ENCODE results near the gene MEG3.
"Not testable (repeated sequence)": the region's sequence is repeated elsewhere in the genome, so short reads cannot be mapped to it uniquely, and the experiment has no call there.

MEG3 gene

GRCh38 chr14:100816950-100817901 is 8.7 kb upstream of the MEG3 start:
- no peak for DNase-seq

DNA sequence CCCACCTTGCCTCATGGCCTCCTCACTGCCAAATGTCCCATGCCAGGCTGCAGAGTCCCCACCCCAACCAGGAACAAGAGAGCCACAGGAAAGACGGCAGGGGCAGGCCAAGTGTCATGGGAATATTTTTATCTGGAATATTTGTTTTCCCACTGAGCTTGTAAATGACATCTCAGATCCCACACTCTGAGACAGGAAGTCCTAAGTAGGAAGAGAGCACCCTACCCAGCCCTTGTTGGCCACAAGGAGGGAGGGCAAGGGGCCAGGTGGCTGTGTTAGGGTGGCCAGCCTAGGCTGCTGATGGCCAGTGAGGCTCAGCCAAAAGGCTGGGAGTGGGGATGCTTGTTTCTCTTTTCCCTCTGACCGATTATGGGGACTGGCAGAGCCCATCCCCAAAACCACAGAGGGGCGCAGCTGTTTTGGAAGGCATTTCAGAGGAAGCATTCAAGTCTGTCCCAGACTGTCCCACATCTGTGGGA is 7.7 kb upstream of the MEG3 start:
- DNase-seq = no peak

- DNase-seq = not testable (repeated sequence)
Observed at GRCh38 chr14:100818923-100819322, 7.0 kb upstream of the MEG3 start.

GRCh38 chr14:100819453-100819828 is 6.5 kb upstream of the MEG3 start:
- DNase-seq = no peak

- no peak for DNase-seq
Observed at GRCh38 chr14:100819829-100820475, 6.0 kb upstream of the MEG3 start.

DNA sequence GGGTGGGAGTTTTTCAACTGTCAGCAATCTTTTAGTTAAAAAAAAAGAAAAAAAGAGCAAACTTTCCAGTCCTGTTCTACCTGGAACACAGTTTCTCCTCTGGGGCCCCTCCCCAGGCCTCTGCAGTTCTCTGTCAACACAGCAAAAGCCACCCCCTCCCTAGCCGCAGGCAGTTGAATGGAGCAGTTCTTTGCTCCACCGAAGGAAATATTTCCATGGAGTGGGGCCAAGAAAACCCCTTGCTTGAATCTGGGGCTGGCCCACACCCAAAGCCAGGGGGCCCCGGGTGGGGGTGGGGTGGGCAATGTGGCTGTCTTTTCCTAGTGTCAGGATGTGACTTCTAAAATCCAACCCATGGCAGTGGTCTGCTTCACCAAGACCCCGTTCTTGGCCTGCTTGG is 5.0 kb upstream of the MEG3 start:
- no peak for DNase-seq

DNA sequence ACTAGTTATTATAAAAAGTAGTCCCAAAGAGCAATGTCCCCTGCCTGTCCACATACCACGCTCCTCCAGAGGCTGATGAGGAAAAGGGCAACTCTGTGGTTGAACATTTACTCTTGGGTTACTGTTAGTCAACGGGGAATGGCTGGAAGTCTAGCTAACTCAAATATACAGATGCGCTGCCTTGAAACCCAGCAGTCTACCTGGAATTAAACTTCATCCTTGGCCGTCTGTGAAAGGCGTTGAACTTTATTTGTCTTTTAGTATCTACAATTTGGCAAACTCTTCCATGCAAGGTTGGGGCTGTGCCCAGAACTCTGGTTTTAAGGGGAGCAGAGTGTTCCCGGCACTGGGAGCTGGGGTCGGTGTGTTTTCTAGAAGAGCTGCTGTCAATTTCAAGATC is 3.9 kb upstream of the MEG3 start:
- DNase-seq = no peak

DNA sequence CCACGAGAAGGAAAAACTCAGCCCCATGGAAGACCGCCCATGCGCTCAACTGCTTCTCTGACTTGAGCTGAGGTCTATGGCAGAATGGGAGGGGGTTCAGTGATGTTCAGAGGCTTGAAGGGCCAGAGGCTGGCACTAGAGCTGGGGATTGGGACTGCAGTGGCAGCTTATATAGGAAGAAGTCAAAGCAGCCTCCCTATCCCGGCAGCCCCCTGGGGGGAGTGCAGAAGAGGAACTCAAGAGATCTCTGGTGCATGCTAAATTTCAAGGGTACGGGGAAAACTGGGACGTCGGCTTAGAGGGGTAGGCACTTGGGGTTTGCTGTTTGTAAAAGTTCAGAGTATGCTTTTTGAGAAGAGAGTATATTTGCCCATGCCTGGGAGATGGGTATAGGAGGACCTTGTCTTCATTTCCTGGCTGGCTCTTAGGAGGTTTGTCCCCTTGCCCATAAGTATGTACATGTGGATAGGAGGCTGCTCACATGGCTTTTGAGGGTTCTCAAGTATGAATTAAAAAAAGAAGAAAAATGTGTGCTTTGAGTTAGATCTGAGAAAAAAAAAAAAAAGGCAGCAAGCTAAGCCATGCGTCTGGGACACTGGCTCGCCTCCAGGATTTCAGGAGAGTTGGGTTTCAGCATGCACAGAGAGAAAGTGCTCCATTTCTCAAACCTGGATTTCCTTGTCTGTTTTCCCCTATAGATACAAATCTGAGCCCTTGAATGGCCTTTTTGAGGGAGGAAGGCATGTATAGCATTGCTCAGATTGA is 3.2 kb upstream of the MEG3 start:
- no peak for DNase-seq

GRCh38 chr14:100823413-100824080 is 2.4 kb upstream of the MEG3 start:
- DNase-seq = no peak

- DNase-seq = no peak
Observed at GRCh38 chr14:100824091-100824551, 1.8 kb upstream of the MEG3 start.

- no peak for DNase-seq
Observed at GRCh38 chr14:100824901-100825712, 811 bp upstream of the MEG3 start.

DNA sequence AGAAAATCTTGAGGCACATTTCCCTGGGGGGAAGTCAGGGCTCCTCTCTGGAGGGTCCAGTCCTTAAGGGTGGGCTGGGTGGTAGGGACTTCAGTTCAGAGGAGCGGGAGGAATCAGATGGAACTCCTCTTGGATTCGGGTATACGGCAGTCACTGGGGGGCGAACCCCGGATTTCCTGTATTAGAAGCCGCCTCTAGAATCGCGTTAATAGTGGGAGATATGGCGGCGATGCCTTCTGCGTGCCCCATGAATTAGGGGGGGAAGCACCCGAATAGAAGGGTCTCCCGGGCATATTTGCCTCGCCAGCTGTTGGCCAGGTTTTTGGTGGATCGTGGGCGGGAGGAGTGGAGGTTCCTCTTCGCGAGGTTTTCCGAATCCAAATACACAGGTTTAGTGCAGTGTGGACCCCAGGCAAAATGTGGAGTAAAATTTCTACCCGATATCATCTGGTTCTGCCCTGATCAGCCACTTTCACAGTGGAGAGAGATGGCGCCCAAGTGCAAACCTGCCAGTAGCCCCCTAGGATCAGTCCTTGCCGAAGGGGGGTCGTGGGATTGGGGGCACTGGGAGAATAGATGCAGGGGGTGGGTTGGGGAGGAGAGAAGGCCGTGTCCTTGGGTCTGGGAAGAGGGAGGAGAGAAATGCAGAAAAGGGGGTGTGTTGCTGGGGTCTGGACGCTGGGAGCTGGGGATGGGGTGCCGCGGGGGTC is 628 bp downstream of the MEG3 start:
- DNase-seq = no peak

DNA sequence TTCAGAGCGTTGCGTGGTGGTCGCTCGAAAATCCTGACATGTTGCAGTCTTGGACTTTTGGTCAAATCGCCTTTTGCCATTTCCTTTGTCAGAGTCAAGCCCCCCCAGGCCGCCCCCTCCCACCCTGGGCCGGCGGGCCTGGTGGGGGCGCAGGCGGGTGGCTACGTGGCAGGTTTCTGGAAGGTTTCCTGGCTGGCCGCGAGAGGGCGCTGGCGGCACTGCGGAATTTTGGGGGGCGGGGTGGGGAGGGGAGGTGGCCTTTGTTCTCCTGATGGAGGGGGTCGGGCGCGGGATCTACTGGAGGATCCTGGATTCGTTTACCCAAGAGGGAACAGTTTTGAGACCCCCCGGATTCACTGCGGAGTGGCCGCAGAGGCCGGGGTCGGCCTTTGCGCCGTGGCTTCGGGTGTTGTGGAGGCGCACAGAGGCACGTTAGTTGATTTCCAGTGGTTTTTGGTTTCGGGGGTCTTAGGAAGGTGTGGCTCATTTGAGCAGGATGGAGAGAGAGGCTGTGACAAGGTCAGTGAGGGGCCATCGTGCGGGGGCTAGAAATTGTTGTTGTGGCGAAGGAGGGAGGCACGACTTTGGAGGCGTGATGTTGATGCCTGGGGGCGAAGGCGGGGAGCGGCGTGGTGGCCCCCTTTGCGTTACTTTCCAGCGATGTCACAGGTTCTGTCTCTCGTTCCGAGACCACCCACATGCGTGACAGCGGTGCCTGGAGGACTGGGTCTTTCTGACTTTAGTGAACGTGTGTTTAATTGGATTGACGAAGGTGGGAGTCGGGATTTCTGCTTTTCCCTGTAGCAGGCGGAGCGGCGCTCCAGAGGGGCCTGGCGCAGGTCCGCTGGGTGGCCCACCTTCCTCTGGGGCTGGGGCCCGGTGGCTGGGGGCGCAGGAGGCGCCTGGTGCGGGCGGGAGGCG is 1.4 kb downstream of the MEG3 start:
- no peak for DNase-seq

- no peak for DNase-seq
Observed at GRCh38 chr14:100828031-100828769, 2.3 kb downstream of the MEG3 start.

DNA sequence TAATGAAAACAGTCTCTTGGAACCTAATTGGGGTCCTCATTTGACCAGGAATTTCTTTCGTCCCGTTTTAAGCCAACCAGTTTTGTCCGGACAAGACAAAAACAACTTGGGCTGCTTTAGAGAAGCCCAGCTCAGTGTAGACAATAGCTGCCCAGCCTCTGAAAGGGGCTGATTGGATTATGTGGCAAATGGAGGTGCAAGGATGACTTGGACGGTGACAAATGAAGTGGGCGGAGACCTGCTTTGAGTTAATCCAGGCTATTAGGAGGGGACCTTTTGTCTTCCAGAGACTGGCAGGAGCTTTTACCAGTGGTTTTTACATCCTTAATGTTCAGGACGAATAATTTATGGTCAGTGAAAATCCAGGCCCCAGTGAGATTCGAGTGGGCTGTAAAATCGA is 4.8 kb downstream of the MEG3 start:
- DNase-seq = no peak

GRCh38 chr14:100832311-100832960 is 6.5 kb downstream of the MEG3 start:
- DNase-seq = no peak

GRCh38 chr14:100834082-100834793 is 8.3 kb downstream of the MEG3 start:
- no peak for DNase-seq
